Measurements from ENCODE around the gene MRPL17. TPM values are rescaled to one million over a fixed set of nuclear protein-coding genes. Genes with fewer than 3 reads are reported as not detected.

The MRPL17 gene
- total and polyA plus RNA-seq, 9 of the 15 experiments (the other 6 are each of a cell fraction or from before 2014, with no cell fraction given): 33.9 to 81.6 (median 43.9) TPM

- H3K9me3 ChIP-seq (replicated peaks; ENCODE audit: control insufficient read depth, insufficient read depth, low read depth, low read length): no peaks in the 10 kb centered on the region
- H3K27ac ChIP-seq (ENCODE audit: extremely low read depth, low read depth, low read length): no peak overlapping the region
- H3K27me3 ChIP-seq (ENCODE audit: control insufficient read depth in 2 of 2, insufficient read depth in 2 of 2, low read length in 2 of 2): peaks cover 3 to 12% of the 10 kb centered on the region in 2 experiments; a peak in 3 of 5 replicates
- H3K4me2 ChIP-seq (ENCODE audit: insufficient read depth, low read length): no peak overlapping the region
- intact Hi-C loops (cut with micrococcal nuclease): loop anchor here (10.0 kb wide), 1 partner anchor 257 kb away; no protein-coding TSS in a partner anchor
- TF ChIP-seq ZNF316 (IDR thresholded peaks at IDR 0.05): peak; percentile 8; the same call in 1 of the 2 replicates
- no peak for TF ChIP-seq THAP12 (CRISPR knock-in tag; IDR thresholded peaks at IDR 0.05)
- no peaks in the 10 kb centered on the region for H3K36me3 ChIP-seq (ENCODE audit: control insufficient read depth, insufficient read depth, low read length)
- POLR2A ChIA-PET: interaction anchor here (0.7 to 2.7 kb wide), 7 partner anchors 10 to 149 kb away, joined by 3 to 13 read pairs (median 4); partner anchors contain the start of gene TPP1
- no peaks in the 10 kb centered on the region for H4K20me1 ChIP-seq (replicated peaks; ENCODE audit: control insufficient read depth, insufficient read depth, low read length)
- FAIRE-seq (no peak), ATAC-seq (no peak), DNase-seq (ENCODE audit: extremely low read depth in 1 of 4, low spot score in 3 of 4) (no peak)
- CTCF ChIA-PET (ENCODE audit: low intra/inter-chr PET ratio): no interaction called here
- H3K9me1 ChIP-seq (ENCODE audit: control insufficient read depth, insufficient read depth, low read length): no peaks in the 10 kb centered on the region
- H3K4me1 ChIP-seq (replicated peaks in 1 of 2; ENCODE audit: control insufficient read depth in 2 of 2, insufficient read depth in 2 of 2, low read length in 2 of 2): peaks cover 11 to 23% of the 10 kb centered on the region in 2 experiments
- no peak overlapping the region for H3K4me3 ChIP-seq
- no peak overlapping the region for H3K9ac ChIP-seq (ENCODE audit: insufficient read depth in 1 of 2, low read depth in 2 of 2, low read length in 2 of 2)
- in situ Hi-C loops (cut with MboI): no loop called here
- H3K79me2 ChIP-seq (ENCODE audit: control insufficient read depth, insufficient read depth, low read length): no peaks in the 10 kb centered on the region
- WGBS (ENCODE audit: insufficient coverage, low coverage, missing lambda C conversion rate): 48% methylated on average over 11 of the region's 11 CpGs
- no peak overlapping the region for H2AFZ ChIP-seq (ENCODE audit: low read depth, low read length)
- no TSS peak for BruUV-seq (replicated peaks)
These were observed 51.7 kb downstream of the MRPL17 start for GRCh38 chr11:6631361-6631890.

All from K562 (cell line).